Peyer's patch (tissue), 4 donors: ENCODE results near the gene NSMCE4A. TPM values are rescaled to one million over a fixed set of nuclear protein-coding genes. Genes with fewer than 3 reads are reported as not detected.

ENCODE experiments used
- DNase-seq, 3 donors: peaks; one replicate each; pipeline ENCODE4 v3.0.0-alpha.2; 2017 to 2019
- H3K27ac ChIP-seq, 4 donors: fragments of 200-600 bp; sonication (generic); one replicate each; pipeline ENCODE4 v1.5.1; 2016 to 2019
- H3K27me3 ChIP-seq, 2 donors: fragments of 200-600 bp; sonication (generic); one replicate each; pipeline ENCODE4 v1.5.1; 2019
- H3K36me3 ChIP-seq, 3 donors: fragments of 200-600 bp; sonication (generic); one replicate each; pipeline ENCODE4 v1.5.1; 2016 to 2019
- H3K4me1 ChIP-seq, 4 donors: fragments of 200-600 bp; sonication (generic); one replicate each; pipeline ENCODE4 v1.5.1; 2016 to 2019
- H3K4me3 ChIP-seq, 4 donors: fragments of 200-600 bp; sonication (generic); 1 replicate in 3 of 4; 2 replicates in 1 of 4; pipeline ENCODE4 v1.5.1; 2016 to 2019; ENCODE audit warnings: mild to moderate bottlenecking in 1 of 4
- H3K9me3 ChIP-seq, 4 donors: fragments of 200-600 bp; sonication (generic); one replicate each; pipeline ENCODE4 v1.5.1; 2016 to 2019; ENCODE audit warnings: mild to moderate bottlenecking in 1 of 4
- POLR2A ChIP-seq, 2 donors: fragments of 450-650 bp; IDR thresholded peaks; one replicate each; pipeline ENCODE4 v1.5.1; 2017; ENCODE audit warnings: antibody characterized with exemption in 2 of 2, mild to moderate bottlenecking in 2 of 2, moderate library complexity in 2 of 2
- total RNA-seq, 4 donors: library from RNA; depleted of rRNA; stranded (reverse); fragments of >200 nt; gene quantifications; one replicate each; pipeline ENCODE4 v1.1.0, GENCODE V29; 2016
- TF ChIP-seq, protein P1 (sequence below), 6 experiments: fragments of 450-650 bp in 4 of 6; fragments of 200-600 bp in 2 of 6; sonication (generic) in 1 of 6; IDR thresholded peaks; one replicate each; pipeline ENCODE4 v1.5.1; 2017 to 2019; ENCODE audit warnings: antibody characterized with exemption in 6 of 6, mild to moderate bottlenecking in 3 of 6, moderate library complexity in 1 of 6

Gene NSMCE4A
- total RNA-seq, 4 donors from 2014 or later: 59.9 to 175 (median 114) TPM

GRCh38 chr10:121983852-121984251 lies 8.8 kb upstream of the NSMCE4A start:
- no peaks in the 10 kb centered on the region for H3K27me3 ChIP-seq
- no peak for TF ChIP-seq POLR2A (IDR thresholded peaks at IDR 0.05)
- TF ChIP-seq, protein P1, sequence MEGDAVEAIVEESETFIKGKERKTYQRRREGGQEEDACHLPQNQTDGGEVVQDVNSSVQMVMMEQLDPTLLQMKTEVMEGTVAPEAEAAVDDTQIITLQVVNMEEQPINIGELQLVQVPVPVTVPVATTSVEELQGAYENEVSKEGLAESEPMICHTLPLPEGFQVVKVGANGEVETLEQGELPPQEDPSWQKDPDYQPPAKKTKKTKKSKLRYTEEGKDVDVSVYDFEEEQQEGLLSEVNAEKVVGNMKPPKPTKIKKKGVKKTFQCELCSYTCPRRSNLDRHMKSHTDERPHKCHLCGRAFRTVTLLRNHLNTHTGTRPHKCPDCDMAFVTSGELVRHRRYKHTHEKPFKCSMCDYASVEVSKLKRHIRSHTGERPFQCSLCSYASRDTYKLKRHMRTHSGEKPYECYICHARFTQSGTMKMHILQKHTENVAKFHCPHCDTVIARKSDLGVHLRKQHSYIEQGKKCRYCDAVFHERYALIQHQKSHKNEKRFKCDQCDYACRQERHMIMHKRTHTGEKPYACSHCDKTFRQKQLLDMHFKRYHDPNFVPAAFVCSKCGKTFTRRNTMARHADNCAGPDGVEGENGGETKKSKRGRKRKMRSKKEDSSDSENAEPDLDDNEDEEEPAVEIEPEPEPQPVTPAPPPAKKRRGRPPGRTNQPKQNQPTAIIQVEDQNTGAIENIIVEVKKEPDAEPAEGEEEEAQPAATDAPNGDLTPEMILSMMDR (IDR thresholded peaks at IDR 0.05): no peak
- peak in 1 of 3 donors; percentile 49 for DNase-seq
- H3K4me3 ChIP-seq: no peak overlapping the region
- peaks cover 0 to 7% (median 2%) of the 10 kb centered on the region in 4 donors for H3K9me3 ChIP-seq
- no peaks in the 10 kb centered on the region for H3K4me1 ChIP-seq
- no peaks in the 10 kb centered on the region for H3K36me3 ChIP-seq
- no peak overlapping the region for H3K27ac ChIP-seq

DNA sequence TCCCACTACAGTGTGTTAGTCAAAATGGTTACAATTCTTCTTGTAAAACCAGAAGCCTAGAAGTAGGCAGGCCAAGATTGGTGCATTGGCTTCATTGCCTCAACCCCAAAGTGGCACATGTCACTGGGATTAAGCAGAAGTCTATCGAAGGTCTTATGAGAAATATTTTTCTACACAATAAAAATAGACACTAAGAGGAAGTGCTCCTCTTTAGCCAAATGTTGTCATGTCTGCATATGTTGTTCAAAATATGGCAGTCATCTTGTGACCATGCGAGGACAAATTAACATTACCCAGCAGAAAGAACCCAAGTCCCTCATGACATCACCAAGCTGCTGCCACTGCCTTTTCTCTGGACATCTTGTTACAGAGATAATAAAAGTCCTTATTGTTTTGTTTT lies 6.3 kb upstream of the NSMCE4A start:
- Histone ChIP-seq H3K27ac (no peak overlapping the region), H3K4me1 (no peaks in the 10 kb centered on the region), H3K27me3 (no peaks in the 10 kb centered on the region), H3K36me3 (no peaks in the 10 kb centered on the region), H3K9me3 (peaks cover 0 to 7% (median 2%) of the 10 kb centered on the region in 4 donors), H3K4me3 (no peak overlapping the region)
- DNase-seq: no peak
- TF ChIP-seq, protein P1 (IDR thresholded peaks at IDR 0.05): no peak
- no peak for TF ChIP-seq POLR2A (IDR thresholded peaks at IDR 0.05)

GRCh38 chr10:121978511-121978910 lies 3.5 kb upstream of the NSMCE4A start:
- Histone ChIP-seq H3K4me3 (no peak overlapping the region), H3K27me3 (no peaks in the 10 kb centered on the region), H3K27ac (no peak overlapping the region), H3K36me3 (no peaks in the 10 kb centered on the region), H3K9me3 (no peaks in the 10 kb centered on the region), H3K4me1 (peaks cover 0 to 11% (median 4%) of the 10 kb centered on the region in 4 donors)
- no peak for TF ChIP-seq POLR2A (IDR thresholded peaks at IDR 0.05)
- TF ChIP-seq, protein P1 (IDR thresholded peaks at IDR 0.05): no peak
- no peak for DNase-seq

GRCh38 chr10:121976607-121977006 lies 1.6 kb upstream of the NSMCE4A start:
- Histone ChIP-seq H3K36me3 (no peaks in the 10 kb centered on the region), H3K4me3 (no peak overlapping the region), H3K27me3 (no peaks in the 10 kb centered on the region), H3K27ac (no peak overlapping the region), H3K4me1 (peaks cover 0 to 15% (median 6%) of the 10 kb centered on the region in 4 donors), H3K9me3 (no peaks in the 10 kb centered on the region)
- TF ChIP-seq POLR2A (IDR thresholded peaks at IDR 0.05): no peak
- TF ChIP-seq, protein P1 (IDR thresholded peaks at IDR 0.05): no peak
- DNase-seq: no peak

- Histone ChIP-seq H3K36me3 (peaks cover 0 to 4% (median 0%) of the 10 kb centered on the region in 3 donors), H3K9me3 (no peaks in the 10 kb centered on the region), H3K4me3 (peak overlapping the region; percentile 79 to 96 (median 88)), H3K27me3 (no peaks in the 10 kb centered on the region), H3K27ac (peak overlapping the region; percentile 92 to 98 (median 95)), H3K4me1 (peaks cover 0 to 15% (median 6%) of the 10 kb centered on the region in 4 donors)
- TF ChIP-seq, protein P1 (IDR thresholded peaks at IDR 0.05): peak in 2 of 6 experiments; percentile 50 to 70
- no peak for TF ChIP-seq POLR2A (IDR thresholded peaks at IDR 0.05)
- DNase-seq: no peak
Measured at GRCh38 chr10:121975295-121976086, 474 bp upstream of the NSMCE4A start.
